ENCODE data around the gene TMEM138.

The TMEM138 gene

GRCh38 chr11:61339490-61339878, 22.7 kb upstream of the TMEM138 start:
- no peaks in the 10 kb centered on the region for H3K9me2 ChIP-seq (replicated peaks; ENCODE audit: insufficient read depth, low read length)
- no peak overlapping the region for H3K9ac ChIP-seq (ENCODE audit: low read length)
- H3K27me3 ChIP-seq (replicated peaks; ENCODE audit: insufficient read depth, low read length) = no peaks in the 10 kb centered on the region
- H3K9me3 ChIP-seq (replicated peaks; ENCODE audit: insufficient read depth, low read length) = no peaks in the 10 kb centered on the region
- H3K4me3 ChIP-seq (ENCODE audit: low read length) = no peak overlapping the region
- DNase-seq = no peak
- no peak for TF ChIP-seq EZH2 (optimal IDR thresholded peaks at IDR 0.05; ENCODE audit: low read depth, low read length)
- no peak for TF ChIP-seq CTCF (IDR thresholded peaks at IDR 0.05; ENCODE audit: low read length)
- no peaks in the 10 kb centered on the region for H4K20me1 ChIP-seq (ENCODE audit: insufficient read depth, low read length)
- H3K4me2 ChIP-seq (ENCODE audit: low read depth, low read length) = no peak overlapping the region
- no peaks in the 10 kb centered on the region for H3K79me2 ChIP-seq (ENCODE audit: low read length)
- H3K27ac ChIP-seq (ENCODE audit: low read length) = no peak overlapping the region
- H3F3A ChIP-seq (ENCODE audit: insufficient read depth, low read length) = 0 out of 2 replicates have a peak, but pooled peaks cover 4% of the 10 kb centered on the region
- H3K36me3 ChIP-seq (replicated peaks; ENCODE audit: insufficient read depth, low read length) = no peaks in the 10 kb centered on the region
- peaks cover 15% of the 10 kb centered on the region for H3K4me1 ChIP-seq (ENCODE audit: low read length)
- H2AFZ ChIP-seq (ENCODE audit: low read length) = no peak overlapping the region

GRCh38 chr11:61340979-61341378, 21.2 kb upstream of the TMEM138 start:
- no peak for TF ChIP-seq EZH2phosphoT487 (IDR thresholded peaks at IDR 0.05; ENCODE audit: low read length)
- TF ChIP-seq EZH2 (optimal IDR thresholded peaks at IDR 0.05; ENCODE audit: low read depth, low read length) = no peak
- no peak for TF ChIP-seq CTCF (IDR thresholded peaks at IDR 0.05; ENCODE audit: low read length)
- Histone ChIP-seq H3F3A (ENCODE audit: insufficient read depth, low read length) (0 out of 2 replicates have a peak, but pooled peaks cover 2% of the 10 kb centered on the region), H3K4me3 (ENCODE audit: low read length) (no peak overlapping the region), H3K9me2 (replicated peaks; ENCODE audit: insufficient read depth, low read length) (no peaks in the 10 kb centered on the region), H2AFZ (ENCODE audit: low read length) (no peak overlapping the region), H3K79me2 (ENCODE audit: low read length) (no peaks in the 10 kb centered on the region), H3K9me3 (replicated peaks; ENCODE audit: insufficient read depth, low read length) (no peaks in the 10 kb centered on the region), H3K27ac (ENCODE audit: low read length) (no peak overlapping the region), H3K36me3 (replicated peaks; ENCODE audit: insufficient read depth, low read length) (no peaks in the 10 kb centered on the region), H3K27me3 (replicated peaks; ENCODE audit: insufficient read depth, low read length) (no peaks in the 10 kb centered on the region), H4K20me1 (ENCODE audit: insufficient read depth, low read length) (no peaks in the 10 kb centered on the region), H3K4me1 (ENCODE audit: low read length) (peaks cover 7% of the 10 kb centered on the region), H3K4me2 (ENCODE audit: low read depth, low read length) (no peak overlapping the region), H3K9ac (ENCODE audit: low read length) (no peak overlapping the region)
- no peak for DNase-seq

- H3K36me3 ChIP-seq (replicated peaks; ENCODE audit: insufficient read depth, low read length) = no peaks in the 10 kb centered on the region
- H3K4me2 ChIP-seq (ENCODE audit: low read depth, low read length) = no peak overlapping the region
- H3K4me1 ChIP-seq (ENCODE audit: low read length) = no peaks in the 10 kb centered on the region; the same call in 1 of the 2 replicates
- H3K9ac ChIP-seq (ENCODE audit: low read length) = no peak overlapping the region
- no peaks in the 10 kb centered on the region for H3K79me2 ChIP-seq (ENCODE audit: low read length)
- H4K20me1 ChIP-seq (ENCODE audit: insufficient read depth, low read length) = no peaks in the 10 kb centered on the region
- DNase-seq = no peak
- H2AFZ ChIP-seq (ENCODE audit: low read length) = no peak overlapping the region
- no peak for TF ChIP-seq EZH2phosphoT487 (IDR thresholded peaks at IDR 0.05; ENCODE audit: low read length)
- no peak for TF ChIP-seq CTCF (IDR thresholded peaks at IDR 0.05; ENCODE audit: low read length)
- no peak for TF ChIP-seq EZH2 (optimal IDR thresholded peaks at IDR 0.05; ENCODE audit: low read depth, low read length)
- no peaks in the 10 kb centered on the region for H3K27me3 ChIP-seq (replicated peaks; ENCODE audit: insufficient read depth, low read length)
- H3K4me3 ChIP-seq (ENCODE audit: low read length) = no peak overlapping the region
- H3K27ac ChIP-seq (ENCODE audit: low read length) = no peak overlapping the region
- no peaks in the 10 kb centered on the region for H3F3A ChIP-seq (ENCODE audit: insufficient read depth, low read length)
- no peaks in the 10 kb centered on the region for H3K9me3 ChIP-seq (replicated peaks; ENCODE audit: insufficient read depth, low read length)
- no peaks in the 10 kb centered on the region for H3K9me2 ChIP-seq (replicated peaks; ENCODE audit: insufficient read depth, low read length)
Observed at GRCh38 chr11:61341706-61342105, 20.5 kb upstream of the TMEM138 start.
